Body of pancreas (tissue), 4 donors: ENCODE data around the gene ABCA3. TPM values are rescaled to one million over a fixed set of nuclear protein-coding genes. Genes with fewer than 3 reads are reported as not detected.
"Not testable (repeated sequence)": the region's sequence is repeated elsewhere in the genome, so short reads cannot be mapped to it uniquely, and the experiment has no call there.

Source experiments
- ATAC-seq: fragments of 150-250 bp; one replicate; pipeline ENCODE4 v1.9.1; 2016
- DNase-seq, 4 donors: peaks; one replicate each; pipeline ENCODE4 v3.0.0-alpha.2; 2019
- H3K27ac ChIP-seq, 4 donors: fragments of 200-600 bp; sonication (generic); 1 replicate in 3 of 4; 2 replicates in 1 of 4; pipeline versions ENCODE4 v1.5.1 to v1.6.1; 2016 to 2019; ENCODE audit warnings: mild to moderate bottlenecking in 1 of 4, mixed read lengths in 1 of 4, moderate library complexity in 1 of 4
- H3K27me3 ChIP-seq, 2 donors: fragments of 200-600 bp; sonication (generic); one replicate each; pipeline ENCODE4 v1.6.0; 2016; ENCODE audit warnings: mild to moderate bottlenecking in 1 of 2
- H3K36me3 ChIP-seq, 2 donors: fragments of 200-600 bp; sonication (generic); replicated peaks in 1 of 2; 2 replicates each; pipeline ENCODE4 v1.5.1; 2016; ENCODE audit warnings: low read depth in 2 of 2; ENCODE audit not compliant: insufficient read depth in 1 of 2
- H3K4me1 ChIP-seq: fragments of 200-600 bp; sonication (generic); one replicate; pipeline ENCODE4 v1.6.0; 2016
- H3K4me3 ChIP-seq, 2 donors: fragments of 200-600 bp; sonication (generic); 1 replicate in 1 of 2; 2 replicates in 1 of 2; pipeline ENCODE4 v1.5.1; 2016 to 2019
- H3K9me3 ChIP-seq, 3 donors: fragments of 200-600 bp; sonication (generic); 1 replicate in 2 of 3; 2 replicates in 1 of 3; pipeline ENCODE4 v1.5.1; 2016
- POLR2A ChIP-seq, 3 donors: fragments of 450-650 bp; IDR thresholded peaks; one replicate each; pipeline ENCODE4 v1.6.1; 2016; ENCODE audit warnings: antibody characterized with exemption in 3 of 3, mild to moderate bottlenecking in 2 of 3
- WGBS, 2 donors: methylation state at CpG; one replicate each; pipeline ENCODE4 v1.1.5; 2017; 5-methylcytosine and 5-hydroxymethylcytosine counted together
- intact Hi-C: fragments of 100-400 bp; cut with DNase I; formaldehyde crosslinking; loops from one replicate; pipeline ENCODE4 v1.15.1; 2023
- total RNA-seq, 2 donors: library from RNA; depleted of rRNA; stranded (reverse); fragments of >200 nt; gene quantifications; one replicate each; pipeline ENCODE4 v1.1.0, GENCODE V29; 2016
- TF ChIP-seq, protein P1 (sequence below), 7 experiments: fragments of 450-650 bp in 4 of 7; fragments of 200-600 bp in 3 of 7; sonication (generic) in 3 of 7; IDR thresholded peaks; one replicate each; pipeline ENCODE4 v1.5.1; 2016 to 2019; ENCODE audit warnings: antibody characterized with exemption in 7 of 7

The ABCA3 gene
- total RNA-seq, 2 donors from 2014 or later = 13.8 to 21.0 TPM

DNA sequence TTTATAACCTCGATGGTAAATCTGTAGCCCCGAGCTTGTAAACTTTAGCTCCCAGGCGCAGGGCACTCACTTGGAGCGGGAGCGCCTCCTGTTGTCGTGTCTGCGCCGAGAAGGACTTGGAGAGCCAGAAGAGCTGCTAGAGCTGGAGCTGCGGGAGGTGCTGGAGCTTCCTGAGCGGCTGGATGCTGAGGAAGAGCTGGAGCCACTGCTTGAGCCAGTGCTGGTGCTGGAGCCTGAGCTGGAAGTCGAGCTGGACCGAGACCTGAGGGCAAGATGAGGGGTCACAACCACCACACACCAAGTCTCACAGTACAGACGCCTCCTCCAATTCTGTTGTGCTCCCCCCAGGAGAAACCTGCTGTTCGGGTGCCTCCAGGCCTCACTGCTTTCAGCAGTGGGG is 77.5 kb downstream of the ABCA3 start:
- WGBS, 2 donors = 82% methylated on average over 8 to 14 of the region's 14 CpGs
- DNase-seq, H3K9me3 ChIP-seq, intact Hi-C loops, H3K27me3 ChIP-seq, H3K4me3 ChIP-seq, H3K27ac ChIP-seq, ATAC-seq: not testable (repeated sequence)
- H3K4me1 ChIP-seq = peaks cover 15% of the 10 kb centered on the region
- H3K36me3 ChIP-seq = peaks cover 0 to 21% of the 10 kb centered on the region in 2 donors

DNA sequence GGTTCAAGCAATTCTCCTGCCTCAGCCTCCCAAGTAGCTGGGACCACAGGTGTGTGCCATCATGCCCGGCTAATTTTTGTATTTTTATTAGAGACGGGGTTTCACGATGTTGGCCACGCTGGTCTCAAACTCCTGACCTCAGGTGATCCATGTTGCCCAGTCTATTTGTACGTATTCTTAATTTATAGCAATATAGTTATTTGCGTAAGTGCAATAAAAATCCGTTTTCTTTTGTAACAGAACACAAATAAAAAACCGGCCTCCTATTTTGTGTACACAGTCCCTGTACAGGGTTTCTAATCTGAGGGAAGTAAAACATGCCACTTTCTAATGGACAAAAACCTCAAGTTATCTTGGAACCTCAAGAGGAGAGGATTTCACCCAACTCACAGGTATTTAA is 80.3 kb downstream of the ABCA3 start:
- WGBS, 2 donors = 95 to 97% methylated on average over 8 of the region's 8 CpGs
- TF ChIP-seq POLR2A (IDR thresholded peaks at IDR 0.05) = no peak
- TF ChIP-seq, protein P1, sequence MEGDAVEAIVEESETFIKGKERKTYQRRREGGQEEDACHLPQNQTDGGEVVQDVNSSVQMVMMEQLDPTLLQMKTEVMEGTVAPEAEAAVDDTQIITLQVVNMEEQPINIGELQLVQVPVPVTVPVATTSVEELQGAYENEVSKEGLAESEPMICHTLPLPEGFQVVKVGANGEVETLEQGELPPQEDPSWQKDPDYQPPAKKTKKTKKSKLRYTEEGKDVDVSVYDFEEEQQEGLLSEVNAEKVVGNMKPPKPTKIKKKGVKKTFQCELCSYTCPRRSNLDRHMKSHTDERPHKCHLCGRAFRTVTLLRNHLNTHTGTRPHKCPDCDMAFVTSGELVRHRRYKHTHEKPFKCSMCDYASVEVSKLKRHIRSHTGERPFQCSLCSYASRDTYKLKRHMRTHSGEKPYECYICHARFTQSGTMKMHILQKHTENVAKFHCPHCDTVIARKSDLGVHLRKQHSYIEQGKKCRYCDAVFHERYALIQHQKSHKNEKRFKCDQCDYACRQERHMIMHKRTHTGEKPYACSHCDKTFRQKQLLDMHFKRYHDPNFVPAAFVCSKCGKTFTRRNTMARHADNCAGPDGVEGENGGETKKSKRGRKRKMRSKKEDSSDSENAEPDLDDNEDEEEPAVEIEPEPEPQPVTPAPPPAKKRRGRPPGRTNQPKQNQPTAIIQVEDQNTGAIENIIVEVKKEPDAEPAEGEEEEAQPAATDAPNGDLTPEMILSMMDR (IDR thresholded peaks at IDR 0.05) = no peak
- peaks cover 0 to 38% of the 10 kb centered on the region in 2 donors for H3K36me3 ChIP-seq
- no peaks in the 10 kb centered on the region for H3K4me1 ChIP-seq
- no peak for DNase-seq
- intact Hi-C loops = no loop called here
- no peaks in the 10 kb centered on the region for H3K9me3 ChIP-seq
- no peak overlapping the region for H3K4me3 ChIP-seq
- no peaks in the 10 kb centered on the region for H3K27me3 ChIP-seq
- no peak for ATAC-seq
- H3K27ac ChIP-seq = no peak overlapping the region

DNA sequence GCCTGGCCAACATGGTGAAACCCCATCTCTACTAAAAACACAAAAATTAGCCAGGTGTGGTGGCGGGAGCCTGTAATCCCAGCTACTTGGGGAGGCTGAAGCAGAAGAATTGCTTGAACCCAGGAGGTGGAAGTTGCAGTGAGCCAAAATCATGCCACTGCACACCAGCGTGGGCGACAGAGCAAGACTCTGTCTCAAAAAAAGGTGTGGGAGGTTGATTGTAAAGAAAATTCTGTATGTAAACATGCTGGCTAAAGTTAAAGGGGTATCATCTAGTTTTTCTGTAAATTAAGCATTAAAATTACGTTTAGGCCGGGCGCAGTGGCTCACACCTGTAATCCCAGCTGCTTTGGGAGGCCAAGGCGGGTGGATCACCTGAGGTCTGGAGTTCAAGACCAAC is 82.0 kb downstream of the ABCA3 start:
- intact Hi-C loops = not testable (repeated sequence)
- H3K36me3 ChIP-seq = peaks cover 4 to 46% of the 10 kb centered on the region in 2 donors
- 96 to 97% methylated on average over 7 of the region's 7 CpGs for WGBS, 2 donors

GRCh38 chr16:2257726-2258125 is 82.8 kb downstream of the ABCA3 start:
- DNase-seq (no peak), ATAC-seq (no peak)
- Histone ChIP-seq H3K4me3 (no peak overlapping the region), H3K4me1 (peaks cover 2% of the 10 kb centered on the region), H3K9me3 (no peaks in the 10 kb centered on the region), H3K27me3 (no peaks in the 10 kb centered on the region), H3K27ac (no peak overlapping the region), H3K36me3 (peaks cover 8 to 48% of the 10 kb centered on the region in 2 donors)
- TF ChIP-seq, protein P1 (IDR thresholded peaks at IDR 0.05) = no peak
- no peak for TF ChIP-seq POLR2A (IDR thresholded peaks at IDR 0.05)
- intact Hi-C loops = no loop called here
- WGBS, 2 donors = 90 to 95% methylated on average over 6 of the region's 6 CpGs

More for the DNA sequence above, 82.0 kb downstream of the ABCA3 start:
- H3K4me1 ChIP-seq, H3K27ac ChIP-seq, DNase-seq, ATAC-seq, H3K27me3 ChIP-seq, H3K9me3 ChIP-seq, H3K4me3 ChIP-seq: not testable (repeated sequence)

DNA sequence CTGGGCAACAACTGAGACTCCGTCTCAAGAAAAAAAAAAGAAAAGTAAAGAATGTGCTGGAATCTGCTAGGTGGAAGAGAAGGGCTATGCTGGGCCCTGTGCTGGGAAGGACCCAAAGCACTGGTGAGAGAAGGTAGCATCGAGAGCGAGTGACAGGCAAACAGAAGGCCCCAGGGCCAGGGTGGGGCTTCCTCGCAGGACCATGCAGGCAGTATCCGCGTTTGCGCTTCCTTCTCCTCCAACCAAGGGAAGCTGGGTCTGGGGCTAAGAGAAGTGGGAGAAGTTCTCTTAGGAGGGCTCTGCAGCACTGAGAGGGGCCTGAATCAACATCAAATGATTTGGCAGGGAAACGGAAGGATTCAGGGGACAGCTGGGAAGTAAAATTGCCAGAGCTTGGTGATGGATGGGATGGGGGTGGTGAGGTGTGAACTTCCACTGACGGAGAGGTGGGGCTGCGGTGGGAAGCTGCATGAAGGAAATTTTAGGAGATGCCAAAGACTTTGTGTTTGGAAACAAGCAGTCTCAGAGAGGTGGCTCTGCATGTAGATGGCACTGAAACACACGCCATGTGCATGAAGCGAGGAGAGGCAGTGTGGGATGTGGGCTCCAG is 83.9 kb downstream of the ABCA3 start:
- H3K27ac ChIP-seq = no peak overlapping the region
- H3K9me3 ChIP-seq = no peaks in the 10 kb centered on the region
- H3K36me3 ChIP-seq = peaks cover 8 to 40% of the 10 kb centered on the region in 2 donors
- TF ChIP-seq, protein P1 (IDR thresholded peaks at IDR 0.05) = no peak
- TF ChIP-seq POLR2A (IDR thresholded peaks at IDR 0.05) = no peak
- H3K4me3 ChIP-seq = no peak overlapping the region
- no peaks in the 10 kb centered on the region for H3K27me3 ChIP-seq
- DNase-seq (no peak), ATAC-seq (no peak)
- H3K4me1 ChIP-seq = peaks cover 13% of the 10 kb centered on the region
- WGBS, 2 donors = 91 to 93% methylated on average over 12 of the region's 12 CpGs
- intact Hi-C loops = no loop called here

- Histone ChIP-seq H3K36me3 (peaks cover 8 to 28% of the 10 kb centered on the region in 2 donors), H3K4me1 (peaks cover 23% of the 10 kb centered on the region), H3K27ac (no peak overlapping the region), H3K27me3 (no peaks in the 10 kb centered on the region), H3K9me3 (no peaks in the 10 kb centered on the region), H3K4me3 (no peak overlapping the region)
- DNase-seq = no peak
- TF ChIP-seq, protein P1 (IDR thresholded peaks at IDR 0.05) = no peak
- TF ChIP-seq POLR2A (IDR thresholded peaks at IDR 0.05) = no peak
- WGBS, 2 donors = 87 to 91% methylated on average over 9 to 11 of the region's 11 CpGs
- intact Hi-C loops = no loop called here
- ATAC-seq = no peak
Measured at GRCh38 chr16:2253293-2253692, 87.2 kb downstream of the ABCA3 start.
